ENCODE data around the gene POU6F1. TPM values are rescaled to one million over a fixed set of nuclear protein-coding genes. Genes with fewer than 3 reads are reported as not detected.

Gene POU6F1
- total and polyA plus RNA-seq, 11 donors: 4.6 to 14.0 (median 6.8) TPM

DNA sequence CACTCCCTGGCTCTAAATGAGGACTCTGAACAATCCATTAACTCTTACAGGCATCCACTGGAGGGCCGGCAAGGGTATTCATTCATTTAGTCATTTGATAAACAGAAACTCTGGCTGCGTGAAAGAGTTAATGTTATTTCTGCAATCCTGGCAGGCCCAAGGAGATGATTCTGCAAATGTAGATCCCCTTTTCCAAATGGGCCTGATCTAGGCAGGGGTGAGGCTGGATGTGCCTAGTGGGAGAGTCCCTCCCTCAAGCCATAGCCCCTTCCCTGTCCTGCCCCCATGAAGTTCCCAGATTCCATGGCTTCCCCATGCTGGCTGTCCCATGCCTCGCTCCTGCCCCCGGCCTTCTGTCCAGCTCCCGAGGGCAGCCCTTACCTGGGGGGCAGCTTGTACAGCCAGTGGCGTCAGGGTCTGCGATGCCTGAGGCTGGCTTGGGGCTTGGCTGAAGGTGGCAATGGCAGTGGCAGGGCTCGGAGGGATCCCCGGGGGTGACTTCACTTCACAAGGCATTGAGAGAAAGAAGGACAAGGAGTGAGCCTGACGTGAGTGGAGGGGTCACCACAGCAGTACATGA lies 18.4 kb downstream of the POU6F1 start:
- ATAC-seq: peak in 1 of 4 donors; percentile 14
- WGBS, 4 donors: 91 to 97% (median 93%) methylated on average over 10 of the region's 10 CpGs
- intact Hi-C loops (cut with DNase I): no loop called here
- no peaks in the 10 kb centered on the region for H3K4me1 ChIP-seq
- no peaks in the 10 kb centered on the region for H3K27me3 ChIP-seq
- no peaks in the 10 kb centered on the region for H3K9me3 ChIP-seq
- H3K4me3 ChIP-seq: no peak overlapping the region
- no peak overlapping the region for H3K27ac ChIP-seq
- peaks cover 0 to 40% (median 4%) of the 10 kb centered on the region in 9 donors for H3K36me3 ChIP-seq
- TF ChIP-seq POLR2A (IDR thresholded peaks at IDR 0.05): no peak
- TF ChIP-seq, protein P1, sequence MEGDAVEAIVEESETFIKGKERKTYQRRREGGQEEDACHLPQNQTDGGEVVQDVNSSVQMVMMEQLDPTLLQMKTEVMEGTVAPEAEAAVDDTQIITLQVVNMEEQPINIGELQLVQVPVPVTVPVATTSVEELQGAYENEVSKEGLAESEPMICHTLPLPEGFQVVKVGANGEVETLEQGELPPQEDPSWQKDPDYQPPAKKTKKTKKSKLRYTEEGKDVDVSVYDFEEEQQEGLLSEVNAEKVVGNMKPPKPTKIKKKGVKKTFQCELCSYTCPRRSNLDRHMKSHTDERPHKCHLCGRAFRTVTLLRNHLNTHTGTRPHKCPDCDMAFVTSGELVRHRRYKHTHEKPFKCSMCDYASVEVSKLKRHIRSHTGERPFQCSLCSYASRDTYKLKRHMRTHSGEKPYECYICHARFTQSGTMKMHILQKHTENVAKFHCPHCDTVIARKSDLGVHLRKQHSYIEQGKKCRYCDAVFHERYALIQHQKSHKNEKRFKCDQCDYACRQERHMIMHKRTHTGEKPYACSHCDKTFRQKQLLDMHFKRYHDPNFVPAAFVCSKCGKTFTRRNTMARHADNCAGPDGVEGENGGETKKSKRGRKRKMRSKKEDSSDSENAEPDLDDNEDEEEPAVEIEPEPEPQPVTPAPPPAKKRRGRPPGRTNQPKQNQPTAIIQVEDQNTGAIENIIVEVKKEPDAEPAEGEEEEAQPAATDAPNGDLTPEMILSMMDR (IDR thresholded peaks at IDR 0.05): no peak
- DNase-seq: no peak

DNA sequence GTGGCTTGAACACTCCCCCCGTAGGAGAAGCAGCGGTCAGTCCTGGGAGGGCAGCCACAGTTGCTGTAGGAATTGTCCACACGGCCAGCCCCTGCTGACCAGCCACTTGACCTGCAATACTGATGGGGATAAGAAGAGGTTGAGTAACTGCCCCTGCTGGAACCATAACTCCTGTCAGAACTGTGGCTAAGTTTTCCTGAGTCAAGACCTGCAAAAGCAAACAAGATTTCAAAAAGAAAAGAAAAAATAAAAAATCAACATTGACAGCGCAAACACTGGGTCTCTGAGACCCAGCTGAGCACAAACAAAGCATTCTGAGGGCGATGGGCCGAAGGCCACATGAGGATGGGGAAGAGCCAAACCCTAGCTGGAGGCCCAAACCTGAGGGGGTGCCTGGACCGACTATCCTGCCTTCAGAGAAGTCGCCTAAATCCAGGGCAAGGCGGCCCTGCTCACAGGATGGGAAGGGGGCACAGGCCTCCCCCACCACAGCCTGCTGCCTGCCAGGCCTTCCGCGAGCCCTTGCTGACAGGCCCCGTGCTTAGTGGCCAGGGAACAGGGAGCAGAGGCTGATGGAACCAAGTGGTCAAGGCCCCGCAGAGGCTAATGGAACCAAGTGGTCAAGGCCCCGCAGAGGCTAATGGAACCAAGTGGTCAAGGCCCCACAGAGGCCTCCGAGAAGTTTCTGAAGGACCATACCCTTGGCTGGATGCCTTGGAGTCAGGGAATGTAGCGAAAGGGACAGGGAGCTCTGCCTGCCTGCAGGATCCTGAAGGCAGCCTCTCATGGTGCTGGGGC lies 19.1 kb downstream of the POU6F1 start:
- intact Hi-C loops (cut with DNase I): no loop called here
- 87 to 92% (median 88%) methylated on average over 14 to 16 of the region's 16 CpGs for WGBS, 4 donors

DNA sequence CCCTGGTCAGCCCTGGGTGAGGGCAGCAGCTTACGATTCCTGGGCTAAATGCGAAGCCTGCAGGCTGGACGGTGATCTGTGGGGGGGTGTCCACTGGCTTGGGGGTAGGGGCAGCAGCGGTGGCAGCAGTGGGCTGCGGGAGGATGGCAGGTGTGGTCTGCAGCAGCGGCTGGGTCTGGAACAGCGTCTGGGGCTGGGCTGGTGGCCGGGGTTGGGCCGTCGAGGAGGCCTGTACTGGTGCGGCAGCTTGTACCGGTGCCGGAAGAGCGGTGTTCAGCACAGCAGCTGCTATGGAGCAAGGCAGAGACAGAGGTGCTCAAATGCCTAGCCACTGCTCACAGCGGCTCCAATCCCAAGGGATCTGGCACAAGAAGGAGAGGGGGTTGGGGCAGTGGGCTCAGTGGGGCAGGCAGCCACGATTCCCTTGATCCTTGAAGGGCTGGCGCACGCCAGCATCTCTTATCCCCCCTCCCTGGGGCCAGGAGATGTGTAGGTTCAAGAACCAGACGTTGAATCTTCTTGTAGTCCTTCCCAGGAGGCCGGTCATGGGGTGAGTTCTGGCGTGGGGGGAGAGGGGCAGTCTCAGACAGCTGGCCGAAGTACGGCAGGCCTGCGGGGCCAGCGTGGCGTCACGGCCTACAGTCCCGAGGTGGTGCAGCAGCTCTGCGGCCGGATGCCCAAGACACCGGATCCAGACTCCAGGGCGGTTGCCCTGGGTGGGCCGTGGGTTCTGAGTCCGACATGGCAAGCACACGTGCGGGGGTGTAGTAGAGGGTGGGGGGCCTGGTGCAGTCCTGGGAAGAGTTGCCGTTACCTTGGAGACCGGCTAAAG lies 19.9 kb downstream of the POU6F1 start:
- H3K4me3 ChIP-seq: no peak overlapping the region
- no peak overlapping the region for H3K27ac ChIP-seq
- H3K27me3 ChIP-seq: no peaks in the 10 kb centered on the region
- intact Hi-C loops (cut with DNase I): no loop called here
- no peaks in the 10 kb centered on the region for H3K4me1 ChIP-seq
- ATAC-seq: peak in 1 of 4 donors; percentile 13
- H3K36me3 ChIP-seq: peaks cover 0 to 34% (median 4%) of the 10 kb centered on the region in 9 donors
- TF ChIP-seq POLR2A (IDR thresholded peaks at IDR 0.05): no peak
- TF ChIP-seq, protein P1 (IDR thresholded peaks at IDR 0.05): no peak
- H3K9me3 ChIP-seq: no peaks in the 10 kb centered on the region
- 91 to 95% (median 94%) methylated on average over 37 to 38 of the region's 38 CpGs for WGBS, 4 donors
- no peak for DNase-seq

More for the DNA sequence above, 19.1 kb downstream of the POU6F1 start:
- ATAC-seq: no peak
- no peaks in the 10 kb centered on the region for H3K27me3 ChIP-seq
- H3K4me3 ChIP-seq: no peak overlapping the region
- DNase-seq: no peak
- H3K4me1 ChIP-seq: no peaks in the 10 kb centered on the region
- H3K36me3 ChIP-seq: peaks cover 0 to 38% (median 4%) of the 10 kb centered on the region in 9 donors
- H3K9me3 ChIP-seq: no peaks in the 10 kb centered on the region
- no peak for TF ChIP-seq POLR2A (IDR thresholded peaks at IDR 0.05)
- TF ChIP-seq, protein P1 (IDR thresholded peaks at IDR 0.05): no peak
- no peak overlapping the region for H3K27ac ChIP-seq

DNA sequence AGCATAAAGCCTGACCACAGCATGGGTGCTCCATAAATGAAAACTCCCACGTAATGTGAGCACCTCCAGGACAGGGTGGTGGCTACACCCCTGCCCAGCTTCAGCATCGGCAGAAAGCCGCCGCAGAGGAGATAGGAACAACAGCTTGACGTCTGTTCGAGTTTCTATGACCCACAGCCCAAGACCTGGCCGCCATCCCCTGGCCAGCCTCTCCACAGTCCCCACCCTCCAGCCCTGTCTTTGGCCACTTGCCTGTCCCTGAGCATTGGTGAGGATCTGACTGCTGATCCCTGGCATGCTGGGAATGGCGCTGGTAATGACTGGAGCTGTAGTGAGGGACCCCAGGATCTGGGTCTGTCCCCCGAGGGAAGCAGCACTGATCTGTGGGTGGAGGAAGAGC lies 21.3 kb downstream of the POU6F1 start:
- Histone ChIP-seq H3K27ac (no peak overlapping the region), H3K36me3 (peaks cover 0 to 42% (median under 1%) of the 10 kb centered on the region in 9 donors), H3K4me3 (no peak overlapping the region), H3K4me1 (no peaks in the 10 kb centered on the region), H3K9me3 (no peaks in the 10 kb centered on the region), H3K27me3 (no peaks in the 10 kb centered on the region)
- ATAC-seq (no peak), DNase-seq (no peak)
- intact Hi-C loops (cut with DNase I): no loop called here
- TF ChIP-seq, protein P1 (IDR thresholded peaks at IDR 0.05): no peak
- TF ChIP-seq POLR2A (IDR thresholded peaks at IDR 0.05): no peak
- WGBS, 4 donors: 91 to 95% (median 94%) methylated on average over 6 to 9 of the region's 9 CpGs
